Hematopoietic multipotent progenitor cell treated with erythropoietin and hydrocortisone succinate and interleukin-3 and kit ligand, for 6 days (in vitro differentiated cells): ENCODE measurements around the gene C2CD4C.
"Not testable (repeated sequence)": the region's sequence is repeated elsewhere in the genome, so short reads cannot be mapped to it uniquely, and the experiment has no call there.

Source experiments
- DNase-seq: peaks from one replicate; pipeline ENCODE4 v3.0.0-alpha.2; 2015

C2CD4C gene

GRCh38 chr19:362154-362553 is 46.8 kb downstream of the C2CD4C start:
- no peak for DNase-seq

DNA sequence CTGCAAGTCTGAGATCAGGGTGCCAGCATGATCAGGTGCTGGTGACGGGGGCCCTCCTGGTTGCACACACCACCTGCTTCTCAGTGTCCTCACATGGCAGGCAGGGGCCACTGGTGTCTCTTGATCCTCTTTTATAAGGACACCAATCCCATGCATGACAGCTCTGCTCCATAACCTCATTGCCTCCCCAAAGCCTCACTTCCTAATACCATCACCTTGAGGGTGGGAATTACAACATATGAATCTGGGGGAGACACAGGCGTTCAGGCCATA is 49.4 kb downstream of the C2CD4C start:
- DNase-seq: no peak

GRCh38 chr19:355536-355935 is 53.4 kb downstream of the C2CD4C start:
- DNase-seq: not testable (repeated sequence)
